HG03159 (cell line): ENCODE results near the gene PCDHAC1.
"Not testable (repeated sequence)": the region's sequence is repeated elsewhere in the genome, so short reads cannot be mapped to it uniquely, and the experiment has no call there.

Experiments
- ATAC-seq: cut with Tn5 transposase; IDR thresholded peaks from one replicate; pipeline ENCODE4 v1.9.1; 2021; ENCODE audit warnings: mild to moderate bottlenecking, moderate library complexity; ENCODE audit not compliant: unreplicated experiment

The PCDHAC1 gene, protein sequence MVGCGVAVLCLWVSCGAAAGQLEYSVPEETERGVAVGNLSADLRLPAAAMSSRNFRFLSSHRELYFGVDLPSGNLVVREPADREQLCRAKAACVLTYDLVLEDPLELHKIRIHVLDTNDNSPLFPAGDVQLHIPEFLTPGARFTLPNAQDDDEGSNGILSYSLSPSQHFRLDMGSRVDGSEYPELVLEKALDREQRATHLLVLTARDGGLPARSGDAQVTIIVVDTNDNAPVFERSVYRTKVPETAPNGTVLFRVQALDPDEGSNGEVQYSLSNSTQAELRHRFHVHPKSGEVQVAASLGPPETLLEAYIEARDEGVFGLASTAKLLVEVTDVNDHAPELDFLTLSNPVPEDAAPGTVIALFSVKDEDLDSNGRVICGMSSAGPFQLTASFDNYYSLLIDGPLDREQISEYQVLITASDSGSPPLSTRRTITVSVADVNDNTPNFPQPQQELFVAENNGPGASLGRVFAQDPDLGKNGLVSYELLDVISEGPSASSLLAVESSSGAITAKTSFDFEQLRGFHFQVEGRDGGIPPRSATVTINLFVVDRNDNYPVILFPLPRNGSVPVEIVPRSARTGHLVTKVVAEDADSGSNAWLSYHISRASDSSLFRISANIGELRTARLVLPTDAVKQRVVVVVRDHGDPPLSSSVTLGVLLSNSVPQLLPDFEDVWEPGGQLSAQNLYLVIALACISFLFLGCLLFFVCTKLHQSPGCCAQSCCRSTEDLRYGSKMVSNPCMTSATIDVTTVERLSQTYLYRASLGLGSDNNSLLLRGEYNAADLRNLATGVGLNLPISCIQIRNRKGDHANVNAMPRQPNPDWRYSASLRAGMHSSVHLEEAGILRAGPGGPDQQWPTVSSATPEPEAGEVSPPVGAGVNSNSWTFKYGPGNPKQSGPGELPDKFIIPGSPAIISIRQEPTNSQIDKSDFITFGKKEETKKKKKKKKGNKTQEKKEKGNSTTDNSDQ

DNA sequence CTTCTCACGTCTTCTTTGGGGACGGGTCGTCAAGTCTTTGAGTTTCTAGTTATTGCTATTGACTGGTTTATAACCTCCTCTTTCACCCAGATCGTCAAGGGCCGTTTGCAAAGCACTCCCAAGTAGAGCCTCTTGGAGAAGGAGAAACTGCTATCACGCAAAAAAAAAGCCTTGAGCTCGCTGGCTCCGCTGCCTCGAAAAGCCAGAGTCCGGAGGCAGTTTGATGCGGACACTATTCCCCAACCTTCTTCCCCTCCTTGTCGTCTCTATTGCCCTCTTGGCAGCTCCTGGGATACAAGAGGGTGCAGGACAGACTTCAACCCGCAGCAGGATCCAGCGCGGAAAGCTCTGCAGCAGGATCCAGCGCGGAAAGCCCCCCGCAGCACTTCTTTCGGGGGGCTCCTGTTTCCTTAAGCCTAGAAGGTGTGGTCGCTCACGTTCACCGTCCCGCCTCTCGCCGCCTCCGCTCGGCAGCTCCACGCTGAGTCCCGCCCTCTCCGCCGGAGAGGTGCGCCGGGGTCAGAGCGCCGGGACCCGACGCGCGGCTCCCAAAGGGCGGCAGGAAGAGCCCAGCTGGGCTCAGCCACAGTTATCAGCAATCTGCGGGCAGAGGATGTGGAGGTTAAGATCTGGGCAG lies at the start of gene PCDHAC1:
Gene PCDHAC1 (plus strand): TSS at position 494 of the 637 bp plus-strand sequence. CDS start 594 bp downstream, outside the sequence.
- ATAC-seq: no peak

DNA sequence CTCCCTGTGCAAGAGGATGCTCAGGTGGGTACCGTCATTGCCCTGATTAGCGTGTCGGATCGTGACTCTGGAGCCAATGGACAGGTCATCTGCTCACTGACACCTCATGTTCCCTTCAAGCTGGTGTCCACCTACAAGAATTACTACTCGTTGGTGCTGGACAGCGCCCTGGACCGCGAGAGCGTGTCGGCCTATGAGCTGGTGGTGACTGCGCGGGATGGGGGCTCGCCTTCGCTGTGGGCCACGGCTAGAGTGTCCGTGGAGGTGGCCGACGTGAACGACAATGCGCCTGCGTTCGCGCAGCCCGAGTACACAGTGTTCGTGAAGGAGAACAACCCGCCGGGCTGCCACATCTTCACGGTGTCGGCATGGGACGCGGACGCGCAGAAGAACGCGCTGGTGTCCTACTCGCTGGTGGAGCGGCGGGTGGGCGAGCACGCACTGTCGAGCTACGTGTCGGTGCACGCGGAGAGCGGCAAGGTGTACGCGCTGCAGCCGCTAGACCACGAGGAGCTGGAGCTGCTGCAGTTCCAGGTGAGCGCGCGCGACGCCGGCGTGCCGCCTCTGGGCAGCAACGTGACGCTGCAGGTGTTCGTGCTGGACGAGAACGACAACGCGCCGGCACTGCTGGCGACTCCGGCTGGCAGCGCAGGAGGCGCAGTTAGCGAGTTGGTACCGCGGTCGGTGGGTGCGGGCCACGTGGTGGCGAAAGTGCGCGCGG lies 49.4 kb upstream of the PCDHAC1 start:
- ATAC-seq: not testable (repeated sequence)

DNA sequence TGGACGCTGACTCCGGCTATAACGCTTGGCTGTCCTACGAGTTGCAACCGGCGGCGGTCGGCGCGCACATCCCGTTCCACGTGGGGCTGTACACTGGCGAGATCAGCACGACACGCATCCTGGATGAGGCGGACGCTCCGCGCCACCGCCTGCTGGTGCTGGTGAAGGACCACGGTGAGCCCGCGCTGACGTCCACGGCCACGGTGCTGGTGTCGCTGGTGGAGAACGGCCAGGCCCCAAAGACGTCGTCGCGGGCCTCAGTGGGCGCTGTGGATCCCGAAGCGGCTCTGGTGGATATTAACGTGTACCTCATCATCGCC lies 48.9 kb upstream of the PCDHAC1 start:
- ATAC-seq: no peak

DNA sequence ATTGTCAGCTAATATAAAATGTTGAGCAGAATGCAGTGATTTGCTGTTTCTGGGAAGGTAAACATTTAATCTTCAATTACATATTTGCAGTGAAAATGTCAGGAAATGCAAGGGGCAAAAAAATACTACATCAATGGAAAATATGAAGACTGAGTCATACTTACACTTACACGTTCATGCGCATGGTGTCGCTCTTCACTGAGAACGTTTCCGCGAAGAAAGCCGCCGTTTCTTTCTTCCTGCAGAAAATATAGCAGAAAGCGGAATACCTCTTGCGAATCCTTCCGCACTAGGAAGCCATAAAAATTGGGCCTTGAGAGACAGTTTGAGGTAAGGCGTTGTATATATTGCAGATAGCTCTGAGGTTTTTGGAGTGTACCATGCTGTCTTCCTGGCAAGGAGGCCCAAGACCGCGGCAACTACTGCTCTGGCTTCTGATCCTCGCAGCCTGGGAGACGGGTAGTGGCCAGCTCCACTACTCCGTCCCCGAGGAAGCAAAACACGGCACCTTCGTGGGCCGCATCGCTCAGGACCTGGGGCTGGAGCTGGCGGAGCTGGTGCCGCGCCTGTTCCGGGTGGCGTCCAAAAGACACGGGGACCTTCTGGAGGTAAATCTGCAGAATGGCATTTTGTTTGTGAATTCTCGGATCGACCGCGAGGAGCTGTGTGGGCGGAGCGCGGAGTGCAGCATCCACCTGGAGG lies 44.1 kb upstream of the PCDHAC1 start, which contains the start of gene PCDHA13:
Gene PCDHA13 (plus strand): TSS at position 236 of the 702 bp plus-strand sequence. CDS start 145 bp downstream, at position 381.
- ATAC-seq: no peak

DNA sequence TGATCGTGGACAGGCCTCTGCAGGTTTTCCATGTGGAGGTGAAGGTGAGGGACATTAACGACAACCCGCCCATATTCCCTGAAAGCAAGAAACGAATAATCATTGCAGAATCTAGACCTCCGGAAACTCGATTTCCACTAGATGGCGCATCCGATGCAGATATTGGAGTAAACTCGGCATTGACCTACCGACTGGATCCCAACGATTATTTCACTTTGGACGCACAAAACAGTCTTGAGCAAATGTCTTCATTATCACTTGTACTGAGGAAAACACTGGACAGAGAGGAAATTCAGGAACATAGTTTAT lies 43.6 kb upstream of the PCDHAC1 start:
- no peak for ATAC-seq

DNA sequence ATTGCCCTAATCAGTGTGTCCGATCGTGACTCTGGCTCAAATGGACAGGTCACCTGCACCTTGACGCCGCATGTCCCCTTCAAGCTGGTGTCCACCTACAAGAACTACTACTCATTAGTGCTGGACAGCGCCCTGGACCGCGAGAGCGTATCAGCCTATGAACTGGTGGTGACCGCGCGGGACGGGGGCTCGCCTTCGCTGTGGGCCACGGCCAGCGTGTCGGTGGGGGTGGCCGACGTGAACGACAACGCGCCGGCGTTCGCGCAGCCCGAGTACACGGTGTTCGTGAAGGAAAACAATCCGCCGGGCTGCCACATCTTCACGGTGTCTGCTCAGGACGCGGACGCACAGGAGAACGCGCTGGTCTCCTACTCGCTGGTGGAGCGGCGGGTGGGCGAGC lies 42.7 kb upstream of the PCDHAC1 start:
- ATAC-seq: no peak

DNA sequence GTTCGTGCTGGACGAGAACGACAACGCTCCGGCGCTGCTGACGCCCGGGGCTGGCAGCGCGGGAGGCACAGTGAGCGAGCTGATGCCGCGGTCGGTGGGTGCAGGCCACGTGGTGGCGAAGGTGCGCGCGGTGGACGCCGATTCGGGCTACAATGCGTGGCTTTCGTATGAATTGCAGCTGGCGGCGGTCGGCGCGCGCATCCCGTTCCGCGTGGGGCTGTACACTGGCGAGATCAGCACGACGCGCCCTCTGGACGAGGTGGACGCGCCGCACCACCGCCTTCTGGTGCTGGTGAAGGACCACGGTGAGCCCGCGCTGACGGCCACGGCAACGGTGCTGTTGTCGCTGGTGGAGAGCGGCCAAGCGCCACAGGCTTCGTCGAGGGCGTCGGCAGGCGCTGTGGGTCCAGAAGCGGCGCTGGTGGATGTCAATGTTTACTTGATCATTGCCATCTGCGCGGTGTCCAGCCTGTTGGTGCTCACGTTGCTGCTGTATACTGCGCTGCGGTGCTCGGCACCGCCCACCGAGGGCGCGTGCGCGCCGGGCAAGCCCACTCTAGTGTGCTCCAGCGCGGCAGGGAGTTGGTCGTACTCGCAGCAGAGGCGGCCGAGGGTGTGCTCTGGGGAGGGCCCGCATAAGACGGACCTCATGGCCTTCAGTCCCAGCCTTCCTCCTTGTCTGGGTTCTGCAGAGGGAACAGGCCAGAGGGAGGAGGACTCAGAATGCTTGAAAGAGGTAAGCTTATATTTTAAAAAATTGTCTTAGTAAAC lies 42.0 kb upstream of the PCDHAC1 start:
- no peak for ATAC-seq

DNA sequence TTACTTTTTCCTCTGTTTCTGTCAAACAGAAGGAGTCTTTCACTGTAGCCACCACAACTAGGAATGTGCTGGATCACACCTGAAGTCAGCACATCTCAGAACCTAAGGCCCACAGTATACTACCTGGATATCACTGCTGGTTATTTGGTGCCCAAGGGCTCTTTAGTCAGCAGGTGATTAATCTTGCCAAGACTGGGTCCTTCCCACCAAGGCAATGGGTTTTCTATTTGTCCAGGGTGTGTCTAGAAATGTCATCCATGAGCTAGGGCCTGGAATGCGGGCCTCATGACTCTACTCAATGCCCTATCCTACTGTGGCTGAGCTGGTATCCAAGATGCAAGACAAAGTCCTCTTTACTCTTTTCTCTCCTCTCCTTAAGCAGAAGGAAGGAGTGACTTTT lies 9.8 kb upstream of the PCDHAC1 start:
- ATAC-seq: no peak

DNA sequence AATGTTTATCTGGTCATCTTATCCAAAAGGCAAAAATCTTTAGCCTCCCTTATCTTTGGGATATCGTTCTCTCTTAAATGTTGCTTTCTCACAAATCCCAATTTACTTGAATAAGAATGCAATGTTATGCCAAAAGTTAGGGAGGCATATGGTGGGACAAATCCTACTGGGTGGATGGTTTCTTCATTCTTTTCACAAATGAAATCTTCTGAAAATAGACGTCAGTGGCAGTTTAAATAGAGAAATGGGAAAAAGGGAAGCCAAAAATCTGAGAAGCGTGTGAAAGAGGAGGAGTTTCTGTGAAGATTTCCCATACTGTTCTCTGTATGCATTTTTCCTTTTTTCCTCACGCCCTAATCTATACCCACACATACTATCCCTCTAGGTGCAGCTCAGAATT lies 2.5 kb upstream of the PCDHAC1 start:
- ATAC-seq: no peak

DNA sequence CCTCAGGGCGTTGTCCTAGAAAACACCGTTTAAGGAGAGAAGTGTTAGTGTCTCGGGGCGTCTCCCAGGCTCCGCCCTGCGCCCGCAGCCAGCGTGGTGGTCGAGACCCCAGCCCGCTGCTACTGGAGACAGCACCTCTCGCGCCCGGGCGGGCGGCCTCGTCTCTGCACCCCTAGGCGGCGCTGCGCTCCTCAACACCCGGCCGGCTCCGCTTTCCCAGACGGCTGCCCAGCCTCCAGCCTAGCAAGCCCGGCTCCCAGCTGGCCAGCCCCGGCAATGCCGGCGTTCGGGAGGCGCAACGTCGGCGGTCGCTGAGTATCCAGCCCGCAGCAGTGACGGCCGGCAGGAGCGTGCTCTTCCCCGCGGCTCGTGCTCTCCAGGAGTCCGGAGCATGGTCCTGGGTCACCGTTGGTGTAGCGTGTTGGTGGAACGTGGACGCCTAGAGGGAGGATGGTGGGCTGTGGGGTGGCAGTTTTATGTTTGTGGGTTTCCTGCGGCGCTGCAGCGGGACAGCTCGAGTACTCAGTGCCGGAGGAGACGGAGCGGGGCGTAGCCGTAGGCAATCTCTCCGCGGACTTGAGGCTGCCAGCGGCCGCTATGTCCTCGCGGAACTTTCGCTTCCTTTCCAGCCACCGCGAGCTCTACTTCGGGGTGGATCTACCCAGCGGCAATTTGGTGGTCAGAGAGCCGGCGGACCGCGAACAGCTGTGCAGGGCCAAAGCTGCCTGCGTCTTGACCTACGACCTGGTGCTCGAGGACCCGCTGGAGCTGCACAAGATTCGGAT lies 536 bp downstream of the PCDHAC1 start:
- ATAC-seq: no peak

DNA sequence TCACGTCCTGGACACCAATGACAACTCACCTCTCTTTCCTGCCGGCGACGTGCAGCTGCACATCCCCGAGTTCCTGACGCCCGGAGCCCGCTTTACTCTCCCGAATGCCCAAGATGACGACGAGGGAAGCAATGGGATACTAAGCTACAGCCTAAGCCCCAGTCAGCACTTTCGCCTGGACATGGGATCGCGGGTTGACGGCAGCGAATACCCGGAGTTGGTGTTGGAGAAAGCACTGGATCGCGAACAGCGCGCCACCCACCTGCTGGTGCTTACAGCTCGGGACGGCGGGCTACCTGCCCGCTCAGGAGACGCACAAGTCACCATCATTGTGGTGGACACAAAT lies 1.1 kb downstream of the PCDHAC1 start:
- ATAC-seq: no peak

DNA sequence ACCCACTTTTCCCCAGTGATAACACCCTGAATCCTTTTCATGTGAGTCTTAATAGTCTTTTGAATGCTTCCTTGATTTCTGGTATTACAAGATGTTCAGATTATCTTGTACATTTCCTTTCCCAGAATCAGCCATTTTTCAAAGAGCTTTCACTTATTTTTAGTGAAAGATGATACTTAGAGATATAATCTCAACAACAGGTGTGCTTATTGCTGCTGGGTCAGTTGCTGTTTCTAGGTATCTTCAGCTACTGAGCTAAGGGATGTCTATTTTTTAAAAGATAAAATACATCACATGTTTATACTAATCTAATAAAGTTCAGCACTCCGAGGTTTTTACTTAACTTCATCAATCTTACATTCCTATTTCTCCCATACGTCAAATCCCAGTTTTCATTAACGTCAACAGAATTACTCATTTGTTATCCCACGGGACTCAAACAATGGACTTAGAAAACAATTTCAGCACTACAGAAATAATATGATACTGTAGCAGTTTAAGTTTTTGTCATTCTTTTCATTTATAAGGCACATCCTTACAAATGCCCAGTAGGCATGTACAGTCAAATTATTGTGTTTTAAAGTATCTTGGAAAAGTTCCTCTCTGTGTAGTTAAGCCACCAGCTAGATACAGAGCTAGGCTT lies 9.0 kb downstream of the PCDHAC1 start:
- no peak for ATAC-seq

DNA sequence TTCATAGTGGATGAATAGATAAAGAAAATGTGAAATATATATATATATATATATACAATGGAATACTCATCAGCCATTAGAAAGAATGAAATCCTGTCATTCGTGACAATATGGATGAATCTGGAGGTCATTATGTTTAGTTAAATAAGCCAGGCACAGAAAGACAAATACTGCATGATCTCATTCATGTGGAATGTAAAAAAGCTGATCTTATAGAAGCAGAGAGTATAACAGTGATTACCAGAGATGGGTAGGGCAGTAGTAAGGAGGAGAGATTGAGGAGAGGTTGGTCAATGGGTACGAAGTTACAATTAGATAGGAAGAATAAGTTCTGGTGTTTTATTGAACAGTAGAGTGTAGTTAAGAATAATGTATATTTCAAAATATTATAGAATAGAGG lies 20.5 kb downstream of the PCDHAC1 start:
- ATAC-seq: no peak

DNA sequence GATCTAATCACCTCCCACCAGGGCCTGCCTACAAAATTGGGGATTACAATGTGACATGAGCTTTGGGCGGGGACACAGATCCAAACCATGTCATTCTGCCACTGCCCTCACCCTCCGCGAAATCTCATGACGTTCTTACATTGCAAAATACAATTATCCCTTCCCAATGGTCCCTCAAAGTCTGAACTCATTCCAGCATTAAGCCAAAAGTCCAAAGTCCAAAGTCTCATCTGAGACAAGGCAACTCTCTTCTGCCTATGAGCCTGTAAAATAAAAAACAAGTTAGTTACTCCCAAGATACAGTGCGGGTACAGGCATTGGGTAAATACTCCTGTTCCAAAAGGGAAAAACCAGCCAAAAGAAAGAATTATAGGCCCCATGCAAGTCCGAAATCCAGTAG lies 25.5 kb downstream of the PCDHAC1 start:
- ATAC-seq: no peak

DNA sequence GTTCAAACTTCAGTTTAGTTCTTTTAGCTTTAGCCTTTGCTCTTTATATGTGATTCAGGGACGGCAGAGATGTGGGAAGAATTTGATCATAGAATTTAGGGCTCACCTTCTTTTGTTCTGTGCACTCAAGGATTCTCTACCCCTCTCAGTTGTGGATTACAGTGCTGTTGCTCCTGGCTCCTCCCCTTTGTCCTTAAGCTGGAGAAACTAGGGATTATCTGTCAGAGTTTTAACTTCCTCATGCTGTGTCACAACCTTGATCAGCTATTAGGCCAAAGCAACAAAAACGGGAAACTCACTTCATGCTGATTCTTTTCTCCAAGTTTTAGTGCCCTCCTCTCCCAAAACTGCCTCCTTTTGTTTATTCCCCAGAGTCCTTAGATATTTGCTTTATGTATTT lies 27.1 kb downstream of the PCDHAC1 start:
- ATAC-seq: no peak

DNA sequence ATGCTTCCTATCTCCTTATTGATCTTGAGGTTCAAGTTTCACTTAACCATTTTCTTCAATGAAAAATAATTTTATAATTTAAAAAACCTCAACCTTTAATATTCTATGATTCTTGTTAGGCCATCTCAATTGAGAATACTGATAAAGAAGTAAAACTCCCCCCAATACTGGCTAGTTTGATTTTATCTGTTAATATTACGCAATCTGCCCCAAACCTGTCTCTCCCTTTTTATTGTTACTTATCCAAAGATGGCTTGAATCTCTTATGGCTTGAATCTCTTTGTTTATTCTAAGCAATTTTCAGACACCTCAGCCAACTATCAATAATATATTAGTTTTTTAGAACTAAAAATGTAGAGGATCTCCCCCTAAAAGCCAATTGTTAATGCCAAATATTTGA lies 36.1 kb downstream of the PCDHAC1 start:
- ATAC-seq: no peak

DNA sequence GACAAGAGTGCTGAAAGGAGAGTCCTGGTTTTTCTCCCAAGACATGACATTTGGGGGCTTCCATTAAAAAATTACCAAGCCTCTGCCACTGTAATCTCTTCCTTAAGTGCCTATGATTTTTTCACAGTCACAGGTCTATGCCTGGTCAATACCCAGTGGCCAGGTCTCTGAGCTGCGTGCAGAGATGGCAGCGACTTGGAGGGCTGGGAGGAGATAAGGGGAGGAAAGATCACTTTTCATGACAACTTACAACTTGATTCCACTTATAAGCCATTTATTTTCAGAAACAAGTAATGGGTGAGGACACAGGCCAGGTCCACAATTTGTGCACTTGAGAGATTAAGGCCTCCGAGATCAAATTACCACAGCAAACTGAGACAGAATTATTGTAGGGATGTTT lies 38.3 kb downstream of the PCDHAC1 start:
- ATAC-seq: no peak

DNA sequence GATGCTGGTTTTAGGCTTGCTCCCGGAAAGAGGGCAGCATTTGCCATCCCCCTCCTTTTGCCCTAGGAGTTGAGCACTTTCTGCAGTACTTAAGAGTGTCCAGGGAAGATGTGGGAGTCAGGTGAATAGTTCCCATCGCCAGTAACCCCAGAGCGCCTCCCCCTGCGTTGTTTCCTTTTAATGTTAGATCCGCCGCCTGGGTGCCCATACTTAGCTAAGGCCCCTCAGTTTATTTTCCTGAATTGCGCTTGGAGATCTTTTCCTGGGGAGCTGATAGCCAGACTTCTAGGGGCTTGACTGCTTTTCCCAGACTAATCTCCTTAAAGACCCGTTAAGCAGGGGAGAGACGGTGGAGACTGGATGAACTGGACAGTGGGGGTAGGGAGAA lies 39.8 kb downstream of the PCDHAC1 start:
- ATAC-seq: no peak
